ENCODE results near the gene NES.

Gene NES

GRCh38 chr1:156677616-156678596 lies 699 bp upstream of the NES start:
- DNase-seq = peak; percentile 70

GRCh38 chr1:156676114-156676819 lies 940 bp downstream of the NES start:
- DNase-seq = no peak

GRCh38 chr1:156675210-156676113 lies 1.7 kb downstream of the NES start:
- DNase-seq = peak; percentile 74

GRCh38 chr1:156673387-156674121 lies 3.7 kb downstream of the NES start:
- no peak for DNase-seq

GRCh38 chr1:156671804-156672203 lies 5.4 kb downstream of the NES start:
- DNase-seq = no peak

- no peak for DNase-seq
These were observed 6.4 kb downstream of the NES start for GRCh38 chr1:156670791-156671190.

GRCh38 chr1:156670359-156670758 lies 6.8 kb downstream of the NES start:
- no peak for DNase-seq

- no peak for DNase-seq
These were observed 7.4 kb downstream of the NES start for GRCh38 chr1:156669794-156670193.

GRCh38 chr1:156668801-156669637 lies 8.2 kb downstream of the NES start:
- peak; percentile 46 for DNase-seq

- DNase-seq = no peak
These were observed 9.1 kb downstream of the NES start for GRCh38 chr1:156667968-156668709.

- DNase-seq = no peak
These were observed 9.6 kb downstream of the NES start for GRCh38 chr1:156667610-156667967.

- DNase-seq = no peak
These were observed 10.2 kb downstream of the NES start for GRCh38 chr1:156666862-156667609.

- DNase-seq = no peak
These were observed 11.7 kb downstream of the NES start for GRCh38 chr1:156665539-156665938.

GRCh38 chr1:156664767-156665411 lies 12.3 kb downstream of the NES start:
- no peak for DNase-seq

GRCh38 chr1:156664046-156664766 lies 13.0 kb downstream of the NES start:
- DNase-seq = peak; percentile 40

GRCh38 chr1:156663178-156663577 lies 14.0 kb downstream of the NES start:
- peak; percentile 88 for DNase-seq

- no peak for DNase-seq
These were observed 14.5 kb downstream of the NES start for GRCh38 chr1:156662800-156663055.

- DNase-seq = no peak
These were observed 15.0 kb downstream of the NES start for GRCh38 chr1:156662005-156662799.

All from NCI-H2171 treated with DMSO at 0.1 percent for 48 hours (cell line).